HG03469 (cell line): ENCODE data around the gene ICOSLG.
"Not testable (repeated sequence)": the region's sequence is repeated elsewhere in the genome, so short reads cannot be mapped to it uniquely, and the experiment has no call there.

ENCODE experiments used
- ATAC-seq: cut with Tn5 transposase; IDR thresholded peaks from one replicate; pipeline ENCODE4 v1.9.1; 2021; ENCODE audit warnings: mild to moderate bottlenecking, moderate library complexity, moderate number of reproducible peaks; ENCODE audit not compliant: unreplicated experiment

Gene ICOSLG

DNA sequence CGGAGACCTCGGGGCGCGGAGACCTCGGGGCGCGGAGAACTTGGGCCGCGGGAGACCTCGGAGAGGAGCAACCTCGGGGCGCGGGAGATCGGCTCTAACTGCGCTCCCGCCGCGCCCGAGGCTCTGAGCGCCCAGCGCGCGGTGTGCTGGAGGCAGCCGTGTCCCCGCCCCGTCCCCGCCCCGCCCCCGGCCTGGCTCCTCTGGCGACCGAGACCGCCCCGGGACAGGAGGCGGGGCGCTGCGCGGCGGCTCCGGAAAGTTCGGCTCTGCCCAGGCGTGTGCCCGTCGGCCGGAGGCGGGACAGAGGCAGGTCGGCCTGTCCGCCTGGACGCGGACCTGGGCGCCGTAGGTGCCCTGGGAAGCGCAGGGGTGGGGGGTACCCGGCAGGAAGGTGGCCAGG is at the start of gene ICOSLG:
TSS of gene ICOSLG (minus strand) at position 102 of the 400 bp plus-strand sequence. CDS start 126 bp downstream, outside the sequence.
- ATAC-seq = not testable (repeated sequence)

- ATAC-seq = no peak
Measured at GRCh38 chr21:44289381-44290010, 48.8 kb upstream of the ICOSLG start.

GRCh38 chr21:44288251-44289110 is 47.7 kb upstream of the ICOSLG start:
- ATAC-seq = no peak

DNA sequence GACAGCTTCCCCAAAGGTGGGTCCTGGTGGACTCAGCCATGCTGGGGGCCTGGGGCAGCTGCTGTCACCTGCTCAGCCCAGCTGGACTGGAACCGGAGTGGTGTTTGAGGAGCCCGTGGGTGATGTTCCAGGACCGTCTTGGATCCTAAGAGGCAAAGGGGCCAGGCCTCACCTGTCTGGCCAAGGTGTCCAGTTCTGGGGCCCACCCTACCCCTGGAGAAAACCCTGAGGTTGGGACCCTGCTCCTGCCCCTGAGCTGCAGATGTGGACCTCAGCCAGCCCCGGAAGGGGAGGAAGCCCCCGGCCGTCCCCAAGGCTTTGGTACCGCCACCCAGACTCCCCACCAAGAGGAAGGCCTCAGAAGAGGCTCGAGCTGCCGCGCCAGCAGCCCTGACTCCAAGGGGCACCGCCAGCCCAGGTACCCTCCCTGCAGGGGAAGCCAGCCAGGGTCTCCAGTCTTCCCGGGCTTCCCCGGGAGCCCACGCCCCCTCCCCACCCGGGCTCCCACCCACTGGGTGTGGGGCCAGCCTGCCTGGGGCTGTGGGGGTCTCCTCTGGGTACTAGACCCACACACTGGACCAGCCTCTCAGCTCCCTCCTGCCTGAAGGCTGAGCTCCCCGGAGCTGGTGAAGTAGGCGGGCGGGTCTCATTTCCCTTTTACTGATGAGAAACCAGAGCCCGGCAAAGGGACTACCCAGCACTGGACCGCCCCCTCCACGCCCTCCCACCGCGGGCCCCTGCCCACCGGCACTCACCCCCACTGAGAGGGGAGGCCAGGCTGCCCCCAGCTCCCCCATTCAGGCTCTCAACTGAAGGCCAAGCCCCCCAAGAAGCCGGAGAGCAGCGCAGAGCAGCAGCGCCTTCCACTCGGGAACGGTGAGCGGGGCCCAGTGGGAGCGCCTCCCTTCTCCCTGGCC is 46.2 kb upstream of the ICOSLG start:
- no peak for ATAC-seq

- ATAC-seq = no peak
Measured at GRCh38 chr21:44286086-44286715, 45.5 kb upstream of the ICOSLG start.

- no peak for ATAC-seq
Measured at GRCh38 chr21:44285138-44285992, 44.6 kb upstream of the ICOSLG start, which contains the start of gene AIRE. Gene AIRE, plus strand, starts transcription at chr21:44285876. Its CDS starts 131 bp downstream, at chr21:44286007.

DNA sequence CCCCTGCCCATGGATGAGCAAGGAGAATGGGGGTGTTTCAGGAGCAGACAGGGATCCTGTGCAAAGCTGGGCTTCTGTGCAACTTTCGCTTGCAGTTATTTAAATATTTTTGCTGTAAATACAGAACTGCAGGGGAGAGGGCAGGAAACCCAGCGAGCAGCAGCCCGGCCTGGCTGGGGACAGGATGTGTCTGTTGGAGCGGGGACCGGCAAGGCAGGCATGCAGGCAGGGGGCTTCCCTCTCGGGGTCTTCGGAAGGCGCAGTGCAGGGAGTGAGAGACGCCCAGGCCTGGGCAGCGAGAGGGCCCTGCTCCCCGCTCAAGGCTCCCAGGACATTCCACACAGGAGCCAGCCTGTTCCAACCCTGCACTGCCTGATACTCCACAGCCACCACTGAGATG is 43.2 kb upstream of the ICOSLG start:
- ATAC-seq = no peak

DNA sequence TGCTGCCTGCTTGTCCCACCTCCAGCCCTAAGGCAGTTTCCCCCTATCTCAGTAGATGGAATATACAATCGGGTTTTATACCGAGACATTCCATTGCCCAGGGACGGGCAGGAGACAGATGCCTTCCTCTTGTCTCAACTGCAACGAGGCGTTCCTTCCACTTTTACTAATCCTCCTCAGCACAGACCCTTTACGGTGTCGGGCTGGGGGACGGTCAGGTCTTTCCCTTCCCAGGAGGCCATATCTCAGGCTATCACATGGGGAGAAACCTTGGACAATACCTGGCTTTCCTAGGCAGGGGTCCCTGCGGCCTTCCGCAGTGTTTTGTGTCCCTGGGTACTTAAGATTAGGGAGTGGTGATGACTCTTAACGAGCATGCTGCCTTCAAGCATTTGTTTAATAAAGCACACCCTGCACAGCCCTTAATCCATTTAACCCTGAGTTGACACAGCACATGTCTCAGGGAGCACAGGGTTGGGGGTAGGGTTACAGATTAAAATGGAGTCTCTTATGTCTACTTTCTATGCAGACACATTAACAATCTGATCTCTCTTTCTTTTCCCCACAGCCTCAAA is 42.6 kb upstream of the ICOSLG start:
- not testable (repeated sequence) for ATAC-seq

GRCh38 chr21:44282370-44282769 is 41.6 kb upstream of the ICOSLG start:
- no peak for ATAC-seq

DNA sequence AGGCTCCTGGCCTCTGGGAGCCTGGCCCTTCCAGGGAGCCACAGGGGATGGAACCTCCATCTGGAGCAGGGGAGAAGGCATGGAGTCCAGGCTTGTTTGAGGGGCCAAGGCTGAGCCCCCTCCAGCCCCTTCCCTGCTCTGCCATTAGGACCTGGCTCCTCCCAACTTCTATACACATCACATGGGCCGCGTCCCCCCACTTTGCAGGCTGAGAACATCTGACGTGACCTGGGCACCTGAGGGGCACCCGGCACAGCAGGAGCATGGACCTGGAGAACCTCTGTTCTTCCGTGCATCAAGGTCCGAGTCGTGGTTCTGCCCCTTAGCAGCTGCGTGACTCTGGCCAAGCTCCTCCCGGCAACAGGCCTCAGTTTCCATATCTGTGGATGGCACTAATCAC is 41.1 kb upstream of the ICOSLG start:
- ATAC-seq = no peak

DNA sequence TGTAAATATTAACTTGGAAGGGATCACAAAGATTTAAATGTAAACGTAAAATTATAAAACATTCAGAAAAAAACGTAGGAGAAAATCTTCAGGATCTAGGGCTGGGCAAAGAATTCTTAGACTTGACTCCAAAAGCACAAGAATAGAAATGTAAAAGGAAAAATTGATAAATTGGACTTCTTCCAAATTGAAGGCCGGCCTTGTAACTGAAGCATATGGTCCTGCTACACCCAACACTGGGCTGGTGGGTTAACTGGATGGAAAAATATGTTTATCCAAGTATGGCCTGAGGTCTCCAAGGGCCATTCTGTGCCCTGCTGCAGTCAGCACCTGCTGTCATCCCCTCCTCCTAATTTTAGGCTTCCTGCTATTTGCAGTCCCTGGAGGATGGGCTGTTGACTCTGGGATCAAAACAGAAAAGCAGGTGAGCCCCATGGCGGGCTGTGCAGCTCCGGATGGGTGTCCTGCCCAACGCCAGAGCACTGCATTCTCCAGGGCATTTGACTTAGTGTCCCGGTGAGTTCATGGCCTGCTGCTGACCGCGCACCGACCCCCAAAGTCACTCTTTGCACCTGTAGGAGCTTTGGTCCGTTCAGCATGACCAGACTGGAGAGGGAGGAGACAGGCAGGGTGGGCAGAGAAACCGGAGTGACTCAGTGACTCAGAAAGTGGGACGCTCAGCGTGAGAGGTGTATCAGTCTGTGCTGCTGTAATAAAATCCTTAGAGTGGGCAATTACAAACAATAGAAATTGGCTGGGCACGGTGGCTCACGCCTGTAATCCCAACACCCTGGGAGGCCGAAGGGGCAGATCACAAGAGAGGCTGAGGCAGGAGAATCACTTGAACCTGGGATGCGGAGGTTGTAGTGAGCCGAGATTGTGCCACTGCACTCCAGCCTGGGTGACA is 38.9 kb upstream of the ICOSLG start:
- no peak for ATAC-seq

- ATAC-seq = no peak
Measured at GRCh38 chr21:44275041-44275440, 34.3 kb upstream of the ICOSLG start.

GRCh38 chr21:44273046-44273445 is 32.3 kb upstream of the ICOSLG start:
- ATAC-seq = no peak

DNA sequence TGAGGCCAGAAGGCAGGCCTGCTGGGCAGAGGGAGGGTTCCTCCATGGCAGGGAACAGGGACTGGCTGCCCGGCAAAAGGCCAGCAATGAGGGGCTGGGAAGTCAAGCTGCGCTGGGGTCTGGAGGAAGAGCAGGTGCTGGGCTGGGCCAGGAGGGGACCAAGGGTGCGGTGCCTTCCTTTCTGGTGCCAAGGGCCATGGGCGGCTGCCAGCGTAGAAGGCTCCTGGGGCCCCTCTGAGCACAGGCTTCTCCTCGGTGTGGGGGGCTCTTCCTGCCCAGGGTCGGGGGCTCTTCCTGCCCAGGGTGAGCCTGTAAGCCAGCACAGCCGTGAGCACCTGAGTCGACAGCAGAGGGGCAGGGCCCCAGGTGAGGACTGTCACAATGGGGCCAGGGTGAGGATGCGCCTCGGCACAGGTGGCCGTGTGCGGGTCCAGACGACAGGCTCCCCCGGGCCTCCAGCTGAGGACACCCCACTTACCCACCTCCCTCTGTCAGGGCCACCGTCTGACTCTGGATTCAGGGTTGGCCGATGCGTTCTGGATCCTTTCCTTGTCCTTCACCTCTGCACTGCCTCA is 31.6 kb upstream of the ICOSLG start:
- no peak for ATAC-seq

GRCh38 chr21:44271558-44272283 is 31.0 kb upstream of the ICOSLG start:
- no peak for ATAC-seq

DNA sequence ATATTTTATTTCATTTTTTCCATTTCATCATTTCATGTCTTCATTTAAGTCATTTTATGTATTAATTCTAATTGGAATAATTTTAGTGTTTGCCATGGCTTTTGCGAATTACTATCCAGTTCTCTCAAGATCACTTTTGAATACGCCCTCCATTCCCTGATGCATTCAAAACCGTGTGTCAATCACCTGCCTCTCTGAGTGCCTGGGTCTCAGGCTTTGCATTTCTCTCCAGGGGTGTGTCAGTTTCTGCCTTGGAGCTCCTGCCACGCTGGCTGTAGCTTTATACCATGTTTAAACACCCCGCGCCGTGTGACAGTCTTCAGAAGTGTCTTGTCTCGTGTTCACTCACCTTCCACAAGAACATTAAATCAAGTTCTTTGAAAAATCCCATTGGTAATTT is 28.3 kb upstream of the ICOSLG start:
- ATAC-seq = no peak

- ATAC-seq = no peak
Measured at GRCh38 chr21:44267655-44268142, 27.0 kb upstream of the ICOSLG start.
